ENCODE results near the gene MITD1. TPM values are rescaled to one million over a fixed set of nuclear protein-coding genes. Genes with fewer than 3 reads are reported as not detected.

MITD1 gene
- 17.3 to 30.8 TPM (median 26.5 TPM) in 5 replicates for total RNA-seq (2022; extraction: Qiagen RNA extraction; ENCODE audit: low read depth)

DNA sequence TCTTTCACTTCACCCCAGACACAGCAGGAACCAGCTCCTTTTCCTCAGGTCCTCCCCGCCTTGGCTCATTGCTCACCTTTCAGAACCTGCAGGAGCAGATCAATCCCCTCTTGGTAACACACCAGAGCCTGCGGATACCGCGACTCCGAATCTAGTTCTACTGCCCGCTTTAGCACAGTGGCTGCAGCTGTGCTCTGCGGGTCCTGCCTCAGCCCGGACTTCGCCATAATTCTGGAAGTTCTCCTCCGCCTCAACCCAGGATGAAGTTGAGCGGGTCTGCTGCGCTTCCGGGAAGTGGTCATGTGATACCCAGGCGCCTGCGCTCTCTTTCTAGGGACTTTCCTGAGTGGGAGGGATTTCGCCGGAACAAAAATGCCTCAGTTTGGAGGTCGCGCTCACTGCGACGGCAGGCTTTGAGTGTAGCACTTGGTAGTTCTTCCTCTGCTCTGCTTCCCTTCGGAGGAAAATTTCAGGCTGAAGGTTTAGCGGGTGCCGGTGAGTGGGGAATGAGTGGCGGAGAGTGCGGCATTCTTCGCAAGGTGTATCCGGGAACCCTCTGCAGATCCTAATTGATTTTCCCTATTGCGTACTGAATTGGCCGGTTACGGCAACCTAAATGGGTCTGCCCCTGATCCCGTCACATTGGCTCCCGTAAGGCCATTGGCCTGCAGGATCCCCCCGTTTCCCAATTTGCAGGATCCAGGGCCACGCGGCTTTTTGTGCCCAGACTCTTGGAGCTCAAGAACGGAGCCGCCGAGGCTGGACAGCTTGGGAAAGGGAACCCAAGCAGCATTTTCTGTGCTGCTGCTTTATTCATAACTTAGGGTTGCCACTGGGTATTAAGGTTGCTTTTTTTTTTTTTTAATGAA lies at the start of gene MITD1, which contains the start of gene MRPL30:
Gene MITD1 (minus strand): TSS at position 304 of the 869 bp plus-strand sequence. CDS start 77 bp downstream, at position 227.
Gene MRPL30 (plus strand): TSS at position 430 of the 869 bp plus-strand sequence. CDS start 5,020 bp downstream, outside the sequence.

DNA sequence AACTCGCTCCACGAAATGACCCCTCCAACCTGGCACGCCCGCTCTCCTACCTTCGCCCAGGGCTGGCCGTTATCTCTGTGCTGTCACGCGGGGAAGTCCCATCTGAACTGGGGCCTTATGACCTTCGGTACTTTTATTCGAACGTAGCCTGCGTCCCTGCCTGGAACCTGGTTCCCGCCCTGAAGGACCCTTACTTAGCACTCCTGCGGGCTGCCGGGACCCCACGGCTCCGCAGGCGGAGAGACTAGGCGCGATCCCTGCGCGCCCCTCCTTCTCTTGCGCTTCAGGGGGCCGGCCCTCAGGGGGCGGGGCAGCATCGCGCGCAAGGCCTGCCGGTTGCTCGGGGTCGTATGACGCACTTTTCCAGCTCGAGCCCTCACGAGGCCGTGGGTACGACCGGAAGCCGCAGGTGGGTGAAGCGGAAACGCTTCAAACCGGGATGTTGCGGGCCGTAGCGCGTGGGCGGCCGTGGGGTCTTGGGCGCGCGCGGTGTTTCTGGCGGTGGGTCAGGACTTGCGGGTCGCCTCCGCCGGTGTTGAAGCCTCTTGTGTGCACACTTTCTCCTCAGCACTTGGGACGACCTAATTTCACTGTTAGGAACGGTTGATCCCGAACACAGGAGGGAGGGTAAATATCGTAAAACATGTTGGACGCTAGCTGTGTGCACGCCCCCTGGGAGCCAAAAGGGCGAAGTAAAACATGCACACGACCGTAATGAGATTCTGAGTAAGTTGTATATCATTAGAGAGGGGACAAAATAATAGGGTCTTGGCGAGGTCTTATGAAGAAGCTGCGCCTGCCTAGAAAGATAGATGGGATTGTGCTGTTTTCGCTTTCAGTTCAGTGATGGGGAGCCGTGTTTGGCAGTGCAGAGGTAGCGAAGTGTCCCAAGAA lies 26.0 kb downstream of the MITD1 start, which contains the start of the genes LIPT1 and TSGA10:
Gene LIPT1 (plus strand): TSS at position 325 of the 894 bp plus-strand sequence. CDS start 6,991 bp downstream, outside the sequence.
Gene TSGA10 (minus strand): TSS at position 300 of the 894 bp plus-strand sequence. CDS start 45,503 bp downstream, outside the sequence.

DNA sequence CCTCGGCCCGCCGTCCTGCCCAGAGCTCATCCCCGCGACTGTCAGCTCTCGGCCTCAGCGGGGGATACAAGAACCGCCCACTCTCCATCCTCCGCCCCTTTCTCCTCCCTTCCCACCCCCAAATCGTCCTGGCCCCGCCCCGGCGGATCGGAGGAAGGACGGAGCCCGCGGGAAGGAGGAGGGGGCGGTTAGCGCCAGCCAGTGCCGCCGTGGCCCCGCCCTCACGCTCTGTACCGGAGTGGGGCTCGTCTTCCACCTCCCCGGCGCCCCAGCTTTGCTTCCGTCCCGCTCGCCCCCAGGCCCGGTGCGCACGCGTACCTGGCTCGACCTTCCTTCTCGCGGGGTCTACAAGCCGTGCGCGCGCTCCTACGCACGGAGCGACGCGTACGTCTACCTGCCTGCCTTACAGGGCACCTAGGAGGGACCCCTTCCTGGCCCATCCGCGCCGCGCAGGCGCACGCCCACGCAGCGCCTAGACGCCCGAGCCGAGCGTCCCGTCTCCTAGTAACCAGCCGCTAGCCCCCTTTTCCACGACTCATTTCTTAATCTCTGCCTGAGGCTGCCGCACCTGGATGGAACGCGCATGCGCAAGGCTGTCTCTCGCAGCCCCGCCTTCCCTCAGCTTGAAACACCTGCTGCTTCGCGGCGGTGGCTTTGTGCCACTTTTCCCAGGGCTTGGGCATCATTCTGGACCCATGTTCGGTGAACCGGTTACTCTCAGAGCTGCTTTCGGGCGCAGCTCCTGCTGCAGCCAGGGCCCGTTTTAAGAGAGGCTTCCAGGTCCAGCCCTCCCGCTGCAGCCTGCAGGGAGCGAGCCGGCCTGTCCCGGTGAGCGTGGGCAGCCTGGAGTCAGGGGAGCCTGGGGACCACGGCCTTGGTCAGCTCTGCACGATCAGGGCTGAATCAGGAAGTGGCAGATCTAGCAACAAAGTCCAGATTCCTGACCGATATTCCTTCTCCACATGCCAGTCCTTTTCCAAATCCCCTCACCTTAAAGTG lies 39.4 kb downstream of the MITD1 start, which contains the start of gene C2orf15:
Gene C2orf15 (plus strand): TSS at position 598 of the 999 bp plus-strand sequence. CDS start 8,852 bp downstream, outside the sequence.

Other genes with a start within 250 kb of the MITD1 start
- 0.32 to 1.4 TPM (median 0.52 TPM) in 5 replicates for gene CRACDL, start 244.8 kb downstream of the MITD1 start, total RNA-seq (2022; extraction: Qiagen RNA extraction; ENCODE audit: low read depth)
- 0.42 to 0.64 TPM (median 0.50 TPM) in 4 of 5 replicates, not detected in the other for gene C2orf15, start 39.4 kb downstream of the MITD1 start, total RNA-seq (2022; extraction: Qiagen RNA extraction; ENCODE audit: low read depth)
- gene TSGA10, start 26.1 kb downstream of the MITD1 start, total RNA-seq (2022; extraction: Qiagen RNA extraction; ENCODE audit: low read depth) = 3.5 to 9.8 TPM (median 3.9 TPM) in 5 replicates
- gene LIPT1, start 26.1 kb downstream of the MITD1 start, total RNA-seq (2022; extraction: Qiagen RNA extraction; ENCODE audit: low read depth) = 3.6 to 4.1 TPM (median 3.9 TPM) in 5 replicates
- 27.6 to 64.9 TPM (median 33.8 TPM) in 5 replicates for gene MRPL30, start 126 bp upstream of the MITD1 start, total RNA-seq (2022; extraction: Qiagen RNA extraction; ENCODE audit: low read depth)
- gene LYG2, start 74.6 kb upstream of the MITD1 start, total RNA-seq (2022; extraction: Qiagen RNA extraction; ENCODE audit: low read depth) = 0.17 TPM in 1 of 5 replicates, not detected in the others
- 1.1 to 1.8 TPM (median 1.5 TPM) in 5 replicates for gene LYG1, start 120.1 kb upstream of the MITD1 start, total RNA-seq (2022; extraction: Qiagen RNA extraction; ENCODE audit: low read depth)
- 40.1 to 57.4 TPM (median 45.5 TPM) in 5 replicates for gene TXNDC9, start 155.3 kb upstream of the MITD1 start, total RNA-seq (2022; extraction: Qiagen RNA extraction; ENCODE audit: low read depth)
- 55.1 to 81.6 TPM (median 62.8 TPM) in 5 replicates for gene EIF5B, start 156.3 kb upstream of the MITD1 start, total RNA-seq (2022; extraction: Qiagen RNA extraction; ENCODE audit: low read depth)